NCI-H2196 treated with DMSO at 0.1 percent for 48 hours (cell line): ENCODE measurements around the gene PRICKLE1.

Experiments used
- DNase-seq: peaks from one replicate; lab custom pipeline; 2025; ENCODE audit not compliant: unreplicated experiment; lab: John Stamatoyannopoulos, UW

PRICKLE1 gene

DNA sequence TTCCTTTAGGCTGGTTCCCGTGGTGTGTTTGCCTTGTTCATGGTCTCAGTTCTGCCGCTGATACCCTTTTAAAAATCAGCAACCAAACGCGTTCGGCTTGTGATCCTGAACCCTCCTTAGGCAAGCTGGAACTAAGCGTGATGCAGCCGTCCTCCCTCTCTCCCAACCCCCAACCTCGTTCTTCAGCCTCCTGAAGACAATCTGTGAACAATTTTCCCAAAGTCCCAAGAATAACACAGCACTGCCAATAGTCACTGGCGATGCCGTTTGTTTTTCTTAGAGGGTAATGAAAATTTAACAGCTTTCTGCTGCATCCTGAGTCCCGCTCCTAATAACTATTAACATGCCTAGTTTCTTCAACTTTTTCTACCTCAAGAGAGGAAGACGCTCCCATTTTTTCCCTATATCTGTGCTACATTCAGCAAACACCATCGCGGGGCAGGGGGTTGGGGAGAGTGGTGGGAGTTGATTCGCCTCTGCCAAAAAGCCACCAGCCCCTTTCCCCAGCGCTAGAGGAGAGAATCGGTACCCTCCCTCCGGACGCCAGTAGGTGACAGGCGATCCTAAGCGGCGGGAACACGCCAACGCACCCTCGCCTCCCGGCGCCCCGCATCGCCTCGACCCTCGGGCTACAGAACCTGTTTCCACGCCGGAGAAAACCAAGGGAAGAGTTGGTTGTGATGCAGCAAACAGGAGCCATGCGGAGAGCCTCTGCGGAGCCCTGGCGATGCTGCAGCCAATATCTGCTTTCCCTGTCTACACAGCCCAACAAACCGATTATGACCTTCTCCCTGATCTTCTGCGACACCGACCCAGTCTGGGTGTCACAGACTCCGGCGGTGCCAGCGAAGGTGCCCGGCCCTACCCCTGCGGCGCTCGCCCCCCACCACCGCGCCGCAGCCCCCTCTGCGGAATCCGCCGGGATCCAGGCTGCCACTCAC is 752 bp downstream of the PRICKLE1 start:
- DNase-seq, result no peak

- DNase-seq, result no peak
These were observed 1.7 kb downstream of the PRICKLE1 start for GRCh38 chr12:42587601-42588523.

- DNase-seq, result no peak
These were observed 3.3 kb downstream of the PRICKLE1 start for GRCh38 chr12:42586268-42586667.

GRCh38 chr12:42585841-42586216 is 3.7 kb downstream of the PRICKLE1 start:
- no peak for DNase-seq

DNA sequence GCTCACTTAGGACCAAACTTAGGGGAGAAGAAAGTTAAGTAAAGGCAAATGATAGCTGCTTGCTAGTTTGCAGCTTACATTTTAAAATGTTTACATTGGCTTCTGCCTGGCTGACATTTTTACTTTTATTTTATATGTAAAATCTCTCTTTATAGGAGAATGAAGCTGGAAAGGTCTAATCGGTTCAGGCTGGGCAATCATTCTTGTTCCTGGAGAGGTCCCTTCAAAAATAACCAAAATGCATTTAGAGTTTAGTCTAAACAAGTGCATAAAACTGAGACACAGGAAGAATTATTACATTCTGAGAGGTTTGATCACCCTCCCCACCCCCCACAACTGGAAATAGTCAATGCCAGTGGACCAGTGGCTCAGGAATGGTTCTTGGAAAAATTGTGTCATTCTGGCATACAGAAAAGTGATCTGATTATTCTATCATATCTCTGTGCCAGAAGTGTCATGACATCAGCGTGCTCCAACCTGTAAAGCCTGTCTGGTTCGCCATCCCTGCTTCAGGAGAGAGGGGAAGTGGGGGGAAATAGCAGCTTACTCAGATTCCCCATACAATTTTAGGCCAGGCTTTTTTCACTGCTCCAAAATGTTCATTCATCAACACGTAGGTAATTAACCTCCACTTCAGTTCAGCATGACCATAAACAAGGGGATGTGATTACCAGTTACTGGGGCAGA is 4.2 kb downstream of the PRICKLE1 start:
- DNase-seq, result no peak

DNA sequence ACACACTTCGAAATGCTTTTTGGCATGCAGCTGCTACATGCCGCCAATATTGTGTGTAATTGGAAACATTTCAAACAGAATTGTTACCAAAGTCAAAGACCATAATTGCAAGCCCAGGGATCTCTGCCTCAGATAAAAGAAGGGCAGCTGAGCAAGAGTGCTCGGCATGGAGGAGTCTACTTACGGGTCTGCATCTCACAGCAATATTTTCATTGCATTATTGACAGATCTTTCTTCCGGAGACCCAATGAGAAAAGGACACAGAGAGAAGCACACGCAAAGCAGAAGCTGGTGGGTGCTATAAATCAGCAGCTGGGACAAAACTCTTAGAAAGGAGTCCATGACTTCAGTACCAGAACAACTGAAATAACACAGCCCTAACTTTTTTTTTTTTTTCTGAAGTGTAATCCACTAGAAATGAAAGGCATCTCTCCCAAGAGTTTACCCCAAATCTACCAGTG is 4.9 kb downstream of the PRICKLE1 start:
- no peak for DNase-seq

GRCh38 chr12:42583016-42583415 is 6.5 kb downstream of the PRICKLE1 start:
- DNase-seq, result no peak

DNA sequence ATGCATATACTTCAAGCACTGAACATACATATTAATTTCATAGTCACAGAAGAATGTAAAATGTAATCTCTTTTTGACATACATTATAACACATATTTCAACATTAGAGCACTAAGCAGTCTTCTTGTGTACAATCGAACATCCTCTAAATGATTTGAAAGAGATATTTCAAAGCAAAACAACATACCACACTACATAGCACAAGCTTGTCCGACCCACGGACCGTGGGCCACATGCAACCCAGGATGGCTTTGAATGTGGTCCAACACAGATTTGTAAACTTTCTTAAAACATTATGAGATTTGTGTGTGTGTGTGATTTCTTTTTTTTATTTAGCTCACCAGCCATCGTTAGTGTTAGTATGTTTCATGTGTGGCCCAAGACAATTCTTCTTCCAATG is 7.0 kb downstream of the PRICKLE1 start:
- no peak for DNase-seq

- no peak for DNase-seq
These were observed 7.5 kb downstream of the PRICKLE1 start for GRCh38 chr12:42582050-42582449.

DNA sequence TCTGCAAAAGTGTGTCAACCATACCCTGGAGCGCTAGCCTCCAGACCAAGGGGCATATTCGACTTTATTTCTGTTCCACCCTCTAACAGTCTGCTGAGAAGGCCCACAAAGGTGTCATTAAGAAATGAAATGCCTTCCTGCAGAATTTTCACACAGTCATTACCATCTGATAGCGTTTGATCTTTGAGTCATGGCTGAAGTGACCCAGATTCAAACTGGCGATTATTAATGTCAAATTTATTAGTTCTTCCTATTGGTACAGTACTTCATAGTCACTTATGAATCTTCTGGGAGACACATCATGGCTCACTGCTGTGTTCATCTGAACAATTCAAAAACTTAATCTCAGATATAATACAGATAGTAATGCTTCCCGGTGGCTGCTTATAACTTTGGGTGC is 13.2 kb downstream of the PRICKLE1 start:
- DNase-seq, result no peak

- no peak for DNase-seq
These were observed 13.8 kb downstream of the PRICKLE1 start for GRCh38 chr12:42575717-42576116.

DNA sequence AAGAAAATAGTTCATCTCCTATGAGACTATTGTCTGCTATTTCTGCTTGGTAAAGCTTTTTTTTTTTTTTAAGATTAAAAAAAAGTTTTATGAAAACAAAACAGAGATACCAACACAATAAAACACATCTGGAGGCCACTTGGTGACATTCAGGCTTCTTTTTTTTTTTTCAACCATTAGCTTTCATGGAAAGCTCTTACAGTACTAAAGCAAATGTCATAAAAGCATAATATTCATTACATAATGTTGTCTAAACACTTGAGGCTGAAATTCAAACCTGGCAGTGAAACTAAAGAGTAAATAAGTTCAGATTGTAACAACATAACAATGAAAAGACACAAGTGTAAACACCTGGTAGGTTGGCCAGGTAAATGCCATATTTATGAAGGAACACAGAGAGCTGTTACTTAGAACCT is 14.7 kb downstream of the PRICKLE1 start:
- no peak for DNase-seq

- no peak for DNase-seq
These were observed 18.1 kb downstream of the PRICKLE1 start for GRCh38 chr12:42571327-42572009.

DNA sequence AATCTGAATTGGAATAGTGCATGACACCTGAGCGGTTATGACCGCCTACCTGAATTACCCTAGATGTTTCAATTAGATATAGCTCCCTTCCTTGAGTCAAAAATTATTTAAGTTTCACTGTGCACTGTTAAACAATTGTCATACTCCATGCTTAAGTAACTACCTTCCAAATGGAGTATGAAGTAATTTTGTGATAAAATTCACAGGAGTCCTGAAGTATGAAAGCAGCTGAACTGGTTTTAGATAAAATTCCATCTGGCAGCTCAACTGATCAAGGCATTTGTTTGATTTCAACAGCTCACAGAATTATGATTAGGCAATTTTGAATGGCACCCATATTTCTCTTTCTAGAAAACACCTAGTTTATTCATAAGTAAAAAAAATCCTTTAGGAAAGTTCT is 19.5 kb downstream of the PRICKLE1 start:
- no peak for DNase-seq

GRCh38 chr12:42568952-42569915 is 20.3 kb downstream of the PRICKLE1 start:
- DNase-seq, result peak; percentile 5

- no peak for DNase-seq
These were observed 23.9 kb downstream of the PRICKLE1 start for GRCh38 chr12:42565633-42566032.

DNA sequence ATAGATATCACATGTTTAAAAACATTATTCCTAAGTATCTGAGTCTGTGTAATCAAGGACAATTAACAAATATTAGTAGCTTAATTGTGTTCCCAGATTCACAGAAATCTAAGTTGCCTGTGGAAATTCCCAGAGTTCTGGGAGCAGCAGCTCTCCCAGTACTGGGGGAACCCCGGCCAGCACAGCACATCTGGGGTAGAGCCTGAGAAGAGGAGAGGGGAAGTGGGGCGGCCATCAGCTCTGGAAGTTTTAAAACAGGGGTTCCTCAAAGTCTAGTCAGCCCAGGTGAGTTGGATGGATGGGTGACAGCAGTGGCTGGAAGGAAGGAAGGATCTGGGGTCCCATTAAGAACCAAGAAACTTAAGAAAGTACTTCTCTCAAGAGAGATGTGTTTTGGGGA is 24.6 kb downstream of the PRICKLE1 start:
- no peak for DNase-seq

DNA sequence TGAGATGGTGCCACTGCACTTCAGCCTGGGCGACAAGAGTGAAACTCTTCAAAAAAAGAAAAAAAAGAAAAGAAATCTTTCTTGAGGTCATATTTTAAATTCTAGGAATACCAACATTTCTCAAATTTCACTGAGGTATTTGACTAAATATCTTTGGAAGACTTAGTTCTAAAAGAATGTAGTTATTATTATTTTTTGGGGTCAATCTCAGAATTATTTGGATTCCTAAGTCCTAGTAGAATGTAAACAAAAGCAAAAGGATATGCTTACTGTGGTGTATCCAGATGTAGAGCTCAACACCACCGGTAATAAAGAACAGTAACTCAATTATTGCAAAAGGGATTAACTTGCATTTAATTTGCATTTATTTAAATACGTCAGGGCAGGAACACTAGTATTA is 25.0 kb downstream of the PRICKLE1 start:
- DNase-seq, result no peak

GRCh38 chr12:42560977-42561376 is 28.6 kb downstream of the PRICKLE1 start:
- no peak for DNase-seq
